Activated naive CD4-positive, alpha-beta T cell treated with anti-CD3 and anti-CD28 coated beads, Interleukin-2, amount 10 ng/mL, durations not matched to agents 7 days and 5 days (primary cell): Measurements from ENCODE around the gene SLMAP.
"Not testable (repeated sequence)": the region's sequence is repeated elsewhere in the genome, so short reads cannot be mapped to it uniquely, and the experiment has no call there.

Experiments
- CTCF ChIA-PET: fragments of 350-600 bp; sonication (Branson Sonifier 250); formaldehyde crosslinking; loops from one replicate; lab custom pipeline; 2021; ENCODE audit warnings: antibody characterized with exemption; lab: Charles Lee
- DNase-seq: peaks from one replicate; pipeline ENCODE4 v3.0.0-alpha.2; 2020
- H3K27ac Mint-ChIP-seq: one replicate; pipeline ENCODE4 v1.8.0; 2021; ENCODE audit warnings: mild to moderate bottlenecking, moderate library complexity, mixed read lengths
- H3K27me3 Mint-ChIP-seq: one replicate; pipeline ENCODE4 v1.8.0; 2021; ENCODE audit warnings: mild to moderate bottlenecking, mixed read lengths
- H3K36me3 Mint-ChIP-seq: one replicate; pipeline ENCODE4 v1.8.0; 2021; ENCODE audit warnings: mixed read lengths
- H3K4me1 Mint-ChIP-seq: one replicate; pipeline ENCODE4 v1.8.0; 2021; ENCODE audit warnings: mixed read lengths
- H3K4me3 Mint-ChIP-seq: one replicate; pipeline ENCODE4 v1.8.0; 2021; ENCODE audit warnings: mild to moderate bottlenecking, moderate library complexity, mixed read lengths
- H3K9me3 Mint-ChIP-seq: one replicate; pipeline ENCODE4 v1.8.0; 2021; ENCODE audit warnings: mixed read lengths

Gene SLMAP

GRCh38 chr3:57840473-57840872 is 84.4 kb downstream of the SLMAP start:
- DNase-seq, result no peak
- no peaks in the 10 kb centered on the region for H3K27me3 Mint-ChIP-seq
- H3K4me3 Mint-ChIP-seq, result no peak overlapping the region
- H3K36me3 Mint-ChIP-seq, result peaks cover 3% of the 10 kb centered on the region
- no peaks in the 10 kb centered on the region for H3K9me3 Mint-ChIP-seq
- no peak overlapping the region for H3K27ac Mint-ChIP-seq
- H3K4me1 Mint-ChIP-seq, result no peaks in the 10 kb centered on the region
- CTCF ChIA-PET, result no interaction called here

DNA sequence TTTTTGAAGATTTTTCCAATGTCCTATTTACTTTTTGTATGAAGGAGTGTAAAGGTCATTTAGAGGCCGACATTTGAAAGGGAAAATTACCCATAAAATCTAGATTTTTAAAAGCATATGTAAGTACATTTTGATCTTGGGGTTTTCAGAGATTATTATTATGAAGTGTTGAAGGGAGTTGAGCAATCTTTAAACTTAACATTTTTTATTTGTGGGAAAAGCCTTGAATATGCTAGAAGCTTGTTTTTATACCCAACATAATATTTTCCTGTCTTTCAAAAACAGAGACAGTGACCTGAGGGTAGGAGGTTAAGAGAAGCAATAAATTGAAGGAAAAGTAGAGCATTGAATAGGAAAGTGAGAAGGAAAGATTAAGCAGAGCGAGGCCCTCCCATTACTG is 85.7 kb downstream of the SLMAP start:
- no peaks in the 10 kb centered on the region for H3K4me1 Mint-ChIP-seq
- no peak for DNase-seq
- no peaks in the 10 kb centered on the region for H3K9me3 Mint-ChIP-seq
- H3K27ac Mint-ChIP-seq, result no peak overlapping the region
- H3K4me3 Mint-ChIP-seq, result no peak overlapping the region
- CTCF ChIA-PET, result interaction anchor here (0.6 to 1.2 kb wide), 2 partner anchors 369 to 445 kb away, joined by 3 to 4 read pairs; no protein-coding TSS in a partner anchor
- peaks cover 3% of the 10 kb centered on the region for H3K36me3 Mint-ChIP-seq
- H3K27me3 Mint-ChIP-seq, result no peaks in the 10 kb centered on the region

DNA sequence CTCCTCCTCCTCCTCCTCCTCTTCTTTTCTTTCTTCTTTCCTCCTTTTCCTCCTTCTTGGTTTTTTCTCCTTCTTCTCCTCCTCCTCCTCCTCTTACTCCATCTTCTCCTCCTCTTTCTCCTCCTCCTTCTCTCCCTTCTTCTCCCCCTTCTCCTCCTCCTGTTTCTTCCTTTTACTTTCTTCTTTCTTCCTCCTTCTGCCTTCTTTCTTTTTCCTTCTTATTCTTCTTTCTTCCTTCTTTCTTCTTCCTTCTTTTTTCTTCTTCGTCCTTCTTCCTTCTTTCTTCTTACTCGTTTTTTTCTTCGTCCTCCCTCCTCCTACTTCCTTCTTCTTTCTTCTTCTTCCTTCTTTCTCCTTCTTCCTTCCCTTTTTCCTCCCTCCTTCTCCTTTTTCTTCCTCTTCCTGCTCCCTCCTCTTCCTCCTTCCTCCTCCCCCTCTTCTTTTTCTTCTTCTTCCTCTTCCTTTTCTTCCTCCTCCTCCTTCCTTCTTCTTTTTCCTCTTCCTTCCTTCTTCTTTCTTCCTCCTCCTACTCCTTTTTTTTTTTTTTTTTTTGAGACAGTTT is 92.1 kb downstream of the SLMAP start:
- Mint-ChIP-seq H3K4me1 (no peaks in the 10 kb centered on the region), H3K36me3 (peaks cover 2% of the 10 kb centered on the region), H3K9me3 (no peaks in the 10 kb centered on the region), H3K27me3 (no peaks in the 10 kb centered on the region), H3K4me3 (no peak overlapping the region), H3K27ac (no peak overlapping the region)
- CTCF ChIA-PET, result no interaction called here
- DNase-seq, result no peak

GRCh38 chr3:57851304-57851703 is 95.2 kb downstream of the SLMAP start:
- H3K36me3 Mint-ChIP-seq, result peaks cover 2% of the 10 kb centered on the region
- CTCF ChIA-PET, result interaction anchor here (1.0 kb wide), 1 partner anchor 454 kb away, joined by 3 read pairs; no protein-coding TSS in a partner anchor
- no peaks in the 10 kb centered on the region for H3K27me3 Mint-ChIP-seq
- no peaks in the 10 kb centered on the region for H3K9me3 Mint-ChIP-seq
- no peaks in the 10 kb centered on the region for H3K4me1 Mint-ChIP-seq
- no peak overlapping the region for H3K4me3 Mint-ChIP-seq
- no peak overlapping the region for H3K27ac Mint-ChIP-seq
- no peak for DNase-seq

DNA sequence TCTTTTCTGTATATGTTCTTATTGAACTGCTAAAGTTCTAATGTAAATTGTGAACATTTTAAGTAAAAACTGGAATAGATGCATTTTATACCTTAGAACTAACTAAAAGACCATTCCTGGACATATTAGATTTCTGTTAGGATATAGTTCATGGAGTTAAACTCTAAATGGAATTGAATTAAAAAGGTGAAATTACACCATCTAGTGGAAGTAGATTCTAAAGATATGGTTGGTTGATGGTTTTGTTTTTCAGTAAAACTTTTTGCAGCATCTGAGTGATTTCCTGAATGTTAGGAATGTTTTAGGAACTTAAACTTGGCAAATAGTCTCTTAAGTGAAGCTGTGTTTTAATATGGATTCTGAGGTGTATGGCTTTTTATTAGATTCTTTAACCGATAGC is 96.8 kb downstream of the SLMAP start:
- CTCF ChIA-PET, result interaction anchor here (0.6 to 5.5 kb wide), 2 partner anchors 275 to 455 kb away, joined by 4 to 44 read pairs; no protein-coding TSS in a partner anchor
- Mint-ChIP-seq H3K27me3 (no peaks in the 10 kb centered on the region), H3K4me1 (no peaks in the 10 kb centered on the region), H3K4me3 (no peak overlapping the region), H3K36me3 (peaks cover 2% of the 10 kb centered on the region), H3K27ac (no peak overlapping the region), H3K9me3 (no peaks in the 10 kb centered on the region)
- no peak for DNase-seq

- H3K27me3 Mint-ChIP-seq, result no peaks in the 10 kb centered on the region
- CTCF ChIA-PET, result interaction anchor here (0.8 to 5.5 kb wide), 5 partner anchors 10 to 755 kb away, joined by 3 to 44 read pairs (median 3); no protein-coding TSS in a partner anchor
- H3K36me3 Mint-ChIP-seq, result peaks cover 7% of the 10 kb centered on the region
- H3K4me3 Mint-ChIP-seq, result no peak overlapping the region
- no peaks in the 10 kb centered on the region for H3K4me1 Mint-ChIP-seq
- H3K9me3 Mint-ChIP-seq, result no peaks in the 10 kb centered on the region
- no peak overlapping the region for H3K27ac Mint-ChIP-seq
- no peak for DNase-seq
Measured at GRCh38 chr3:57855281-57855680, 99.2 kb downstream of the SLMAP start.

- Mint-ChIP-seq H3K4me3 (no peak overlapping the region), H3K27ac (no peak overlapping the region), H3K27me3 (no peaks in the 10 kb centered on the region), H3K9me3 (no peaks in the 10 kb centered on the region), H3K4me1 (no peaks in the 10 kb centered on the region), H3K36me3 (peaks cover 6% of the 10 kb centered on the region)
- no peak for DNase-seq
- CTCF ChIA-PET, result interaction anchor here (0.6 to 5.5 kb wide), 7 partner anchors 9 to 756 kb away, joined by 3 to 44 read pairs (median 3); no protein-coding TSS in a partner anchor
Measured at GRCh38 chr3:57855943-57856342, 99.8 kb downstream of the SLMAP start.

- no peak for DNase-seq
- Mint-ChIP-seq H3K4me3 (no peak overlapping the region), H3K27ac (no peak overlapping the region), H3K4me1 (no peaks in the 10 kb centered on the region), H3K27me3 (no peaks in the 10 kb centered on the region), H3K9me3 (no peaks in the 10 kb centered on the region), H3K36me3 (peaks cover 8% of the 10 kb centered on the region)
- CTCF ChIA-PET, result interaction anchor here (0.6 to 5.5 kb wide), 6 partner anchors 211 to 756 kb away, joined by 3 to 44 read pairs (median 4); no protein-coding TSS in a partner anchor
Measured at GRCh38 chr3:57856675-57857074, 100.6 kb downstream of the SLMAP start.

GRCh38 chr3:57862894-57863293 is 106.8 kb downstream of the SLMAP start:
- DNase-seq, result no peak
- H3K36me3 Mint-ChIP-seq, result peaks cover 30% of the 10 kb centered on the region
- H3K4me3 Mint-ChIP-seq, result no peak overlapping the region
- CTCF ChIA-PET, result no interaction called here
- no peaks in the 10 kb centered on the region for H3K9me3 Mint-ChIP-seq
- H3K27ac Mint-ChIP-seq, result no peak overlapping the region
- no peaks in the 10 kb centered on the region for H3K4me1 Mint-ChIP-seq
- H3K27me3 Mint-ChIP-seq, result no peaks in the 10 kb centered on the region

GRCh38 chr3:57863380-57863779 is 107.3 kb downstream of the SLMAP start:
- Mint-ChIP-seq H3K27ac (no peak overlapping the region), H3K27me3 (no peaks in the 10 kb centered on the region), H3K36me3 (peaks cover 26% of the 10 kb centered on the region), H3K4me1 (no peaks in the 10 kb centered on the region), H3K4me3 (no peak overlapping the region), H3K9me3 (no peaks in the 10 kb centered on the region)
- CTCF ChIA-PET, result no interaction called here
- DNase-seq, result no peak

- CTCF ChIA-PET, result interaction anchor here (0.7 to 1.1 kb wide), 2 partner anchors 9 to 11 kb away, joined by 3 to 4 read pairs; no protein-coding TSS in a partner anchor
- H3K4me1 Mint-ChIP-seq, result no peaks in the 10 kb centered on the region
- H3K27ac Mint-ChIP-seq, result no peak overlapping the region
- H3K36me3 Mint-ChIP-seq, result peaks cover 25% of the 10 kb centered on the region
- no peaks in the 10 kb centered on the region for H3K27me3 Mint-ChIP-seq
- no peaks in the 10 kb centered on the region for H3K9me3 Mint-ChIP-seq
- DNase-seq, result no peak
- no peak overlapping the region for H3K4me3 Mint-ChIP-seq
Measured at GRCh38 chr3:57864853-57865252, 108.7 kb downstream of the SLMAP start.

DNA sequence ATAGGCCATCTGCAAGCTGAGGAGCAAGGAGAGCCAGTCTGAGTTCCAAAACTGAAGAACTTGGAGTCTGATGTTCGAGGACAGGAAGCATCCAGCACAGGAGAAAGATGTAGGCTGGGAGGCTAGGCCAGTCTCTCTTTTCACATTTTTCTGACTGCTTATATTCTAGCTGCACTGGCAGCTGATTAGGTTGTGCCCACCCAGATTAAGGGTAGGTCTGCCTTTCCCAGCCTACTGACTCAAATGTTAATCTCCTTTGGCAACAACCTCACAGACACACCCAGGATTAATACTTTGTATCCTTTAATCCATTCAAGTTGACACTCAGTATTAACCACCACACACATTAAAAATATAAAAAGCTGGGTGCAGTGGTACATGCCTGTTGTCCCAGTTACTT is 113.0 kb downstream of the SLMAP start:
- peaks cover 20% of the 10 kb centered on the region for H3K36me3 Mint-ChIP-seq
- H3K4me1 Mint-ChIP-seq, H3K4me3 Mint-ChIP-seq, H3K27ac Mint-ChIP-seq, DNase-seq, H3K9me3 Mint-ChIP-seq, H3K27me3 Mint-ChIP-seq, CTCF ChIA-PET: not testable (repeated sequence)

DNA sequence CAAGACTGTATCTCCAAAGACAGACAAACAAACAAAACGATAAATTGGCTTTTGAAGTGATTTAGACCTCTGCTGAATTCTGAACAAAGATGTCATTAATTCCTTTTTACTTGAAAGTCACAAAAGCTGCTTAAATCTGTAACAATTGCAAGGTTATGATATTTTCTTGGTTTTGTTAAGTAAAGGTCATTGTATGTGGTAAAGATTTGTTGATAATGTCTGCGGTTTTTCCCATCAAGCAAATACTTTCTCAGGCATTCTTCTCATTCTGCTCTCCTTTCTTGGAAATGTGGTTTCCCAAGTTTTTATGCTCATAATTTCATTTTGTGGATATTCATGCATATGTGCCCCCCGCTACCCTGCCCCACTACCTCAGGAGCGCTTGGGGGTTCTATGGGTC is 116.5 kb downstream of the SLMAP start:
- CTCF ChIA-PET, result no interaction called here
- peaks cover 11% of the 10 kb centered on the region for H3K36me3 Mint-ChIP-seq

DNA sequence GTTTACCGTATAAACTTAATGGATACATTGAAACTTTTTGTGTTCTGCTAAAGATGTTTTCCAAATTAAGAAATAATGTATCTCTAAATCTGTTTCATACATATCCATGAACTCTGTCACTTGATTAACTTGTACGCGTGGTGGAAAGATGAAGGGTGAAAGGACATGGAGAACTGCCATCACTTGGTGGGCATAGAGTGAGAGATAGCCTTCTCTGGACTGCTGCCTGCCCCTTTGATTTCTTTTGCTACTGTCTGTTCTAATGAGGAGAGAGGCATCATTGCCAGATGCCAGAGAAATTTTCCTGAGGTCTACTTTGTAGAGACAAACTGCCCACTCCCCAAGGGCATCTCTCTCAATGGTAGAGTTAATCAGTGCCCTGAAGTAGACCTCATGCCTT is 120.5 kb downstream of the SLMAP start:
- DNase-seq, result no peak
- Mint-ChIP-seq H3K27ac (no peak overlapping the region), H3K4me3 (no peak overlapping the region), H3K36me3 (peaks cover 11% of the 10 kb centered on the region), H3K27me3 (no peaks in the 10 kb centered on the region), H3K9me3 (no peaks in the 10 kb centered on the region), H3K4me1 (no peaks in the 10 kb centered on the region)
- CTCF ChIA-PET, result no interaction called here

More for the DNA sequence above, 116.5 kb downstream of the SLMAP start:
- no peak for DNase-seq
- Mint-ChIP-seq H3K4me3 (no peak overlapping the region), H3K27me3 (no peaks in the 10 kb centered on the region), H3K9me3 (no peaks in the 10 kb centered on the region), H3K27ac (no peak overlapping the region), H3K4me1 (no peaks in the 10 kb centered on the region)

DNA sequence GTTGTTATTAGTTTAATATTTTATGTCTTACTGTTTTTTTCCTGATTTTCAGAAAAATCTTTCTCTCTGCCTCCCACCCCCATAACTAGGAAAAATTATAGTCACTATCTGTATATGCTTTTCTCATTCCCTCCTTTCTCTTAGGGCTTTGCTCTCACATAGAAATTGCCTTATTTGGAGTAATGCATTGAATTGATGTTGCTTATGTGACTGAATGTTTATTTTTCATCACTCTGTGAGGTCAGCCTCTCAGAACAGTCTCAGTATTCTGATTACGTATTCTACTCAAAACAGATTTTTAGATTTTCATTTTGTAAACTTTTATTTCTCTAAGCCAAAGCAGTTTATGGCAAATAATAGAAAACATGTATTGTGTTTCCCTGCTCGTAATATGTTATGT is 121.0 kb downstream of the SLMAP start:
- no peaks in the 10 kb centered on the region for H3K27me3 Mint-ChIP-seq
- H3K9me3 Mint-ChIP-seq, result no peaks in the 10 kb centered on the region
- no peak for DNase-seq
- CTCF ChIA-PET, result no interaction called here
- peaks cover 10% of the 10 kb centered on the region for H3K36me3 Mint-ChIP-seq
- no peak overlapping the region for H3K4me3 Mint-ChIP-seq
- no peak overlapping the region for H3K27ac Mint-ChIP-seq
- H3K4me1 Mint-ChIP-seq, result no peaks in the 10 kb centered on the region
